Measurements from ENCODE around the gene ZDHHC14.

Gene ZDHHC14

GRCh38 chr6:157604816-157605215 lies 223.8 kb downstream of the ZDHHC14 start:
- FAIRE-seq = no peak

DNA sequence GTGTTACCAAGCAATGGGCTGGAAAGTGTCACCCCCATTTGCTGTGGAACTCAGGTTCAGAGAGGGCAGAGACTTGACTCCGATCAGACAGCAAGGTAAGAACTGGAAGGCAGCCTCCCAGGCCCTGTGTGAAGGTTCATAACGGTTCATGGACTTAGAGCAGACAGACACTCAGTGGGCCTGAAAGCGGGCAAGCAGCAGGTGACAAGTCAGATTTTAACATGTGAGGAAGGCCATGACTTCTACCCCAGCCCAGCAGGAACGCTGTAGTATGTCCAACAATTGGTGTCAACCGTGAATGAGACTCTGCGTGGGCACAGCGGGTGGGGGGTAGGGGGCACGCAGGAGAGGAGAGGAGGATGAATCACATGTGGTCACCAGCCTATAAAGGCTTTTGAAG lies 224.5 kb downstream of the ZDHHC14 start:
- no peak for FAIRE-seq

DNA sequence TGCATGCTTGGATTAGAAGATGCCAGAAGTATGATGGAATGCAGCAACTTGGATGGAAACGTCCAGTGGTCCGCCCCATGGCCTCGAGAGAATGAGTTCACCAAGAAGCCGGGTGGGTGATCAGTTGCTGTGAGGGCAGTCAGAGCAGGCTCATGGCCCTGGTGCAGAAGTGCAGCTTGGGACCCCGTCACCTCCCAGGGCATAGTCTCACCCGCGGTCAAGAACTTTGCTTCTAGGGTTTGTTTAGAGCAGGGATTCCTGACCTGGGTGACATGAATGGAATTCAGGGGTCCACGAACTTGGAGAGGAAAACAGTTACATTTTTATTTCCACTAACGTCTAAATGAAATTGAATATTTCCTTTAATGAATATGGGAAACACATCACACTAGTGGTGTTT lies 225.5 kb downstream of the ZDHHC14 start:
- FAIRE-seq = no peak

DNA sequence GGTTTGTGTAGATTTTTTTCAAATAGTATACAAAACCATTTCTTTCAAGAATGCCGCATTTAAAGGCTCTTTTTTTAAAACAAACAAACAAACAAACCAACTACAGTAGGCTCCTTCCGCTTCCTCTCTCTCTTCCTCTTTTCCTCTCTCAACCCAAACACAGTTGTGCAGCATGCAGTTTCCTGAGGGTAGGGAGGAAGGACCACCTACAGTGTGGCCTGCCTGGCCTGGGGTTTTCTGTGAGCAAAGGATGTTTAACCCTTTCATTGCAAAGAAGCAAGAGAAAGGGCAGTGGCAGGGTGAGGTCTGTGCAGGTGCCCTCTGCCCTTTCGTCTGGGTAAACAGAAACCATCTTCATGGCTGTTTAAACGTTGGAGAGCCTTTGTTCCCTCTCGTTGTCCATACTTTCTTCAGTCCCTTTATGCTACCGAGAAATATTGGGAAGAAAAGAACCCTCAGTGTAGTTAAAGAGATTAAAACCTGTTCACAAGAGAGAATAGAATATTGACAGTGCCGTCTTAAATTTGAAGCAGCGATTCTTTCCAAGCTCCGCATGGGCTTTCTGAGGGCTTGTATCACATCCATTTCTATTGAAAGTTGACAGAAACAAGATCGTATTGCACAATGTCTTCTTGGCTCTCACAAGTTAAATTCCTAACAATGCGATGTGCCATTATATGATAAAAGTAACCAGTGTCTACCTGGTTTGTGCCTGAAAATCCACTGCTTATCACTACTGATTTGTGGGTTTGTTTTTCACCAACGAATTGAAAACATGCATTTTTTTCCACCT lies 226.5 kb downstream of the ZDHHC14 start:
- no peak for FAIRE-seq

GRCh38 chr6:157608221-157609075 lies 227.5 kb downstream of the ZDHHC14 start:
- FAIRE-seq = no peak

- no peak for FAIRE-seq
Measured at GRCh38 chr6:157609117-157609516, 228.1 kb downstream of the ZDHHC14 start.

DNA sequence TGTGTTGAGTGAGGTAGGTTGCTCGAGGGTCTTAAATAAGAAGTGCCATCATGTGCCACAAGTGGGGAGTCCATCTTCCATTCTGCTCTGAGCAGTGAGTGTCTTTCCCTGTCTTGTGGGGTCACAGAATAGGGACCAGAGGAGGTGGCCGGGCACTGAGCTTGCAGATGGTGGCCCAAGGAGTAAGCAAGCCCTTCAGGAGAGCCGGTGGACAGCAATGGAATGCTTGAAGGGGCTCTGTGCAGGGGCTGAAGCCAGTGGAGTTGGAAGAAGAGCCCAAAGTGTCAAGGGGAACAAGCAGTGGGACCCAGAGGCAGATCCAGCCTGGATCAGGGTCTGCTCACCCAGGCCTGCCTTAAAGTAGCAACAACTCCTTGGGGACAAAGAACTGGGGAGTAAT lies 228.6 kb downstream of the ZDHHC14 start:
- no peak for FAIRE-seq

GRCh38 chr6:157610451-157610999 lies 229.5 kb downstream of the ZDHHC14 start:
- no peak for FAIRE-seq

DNA sequence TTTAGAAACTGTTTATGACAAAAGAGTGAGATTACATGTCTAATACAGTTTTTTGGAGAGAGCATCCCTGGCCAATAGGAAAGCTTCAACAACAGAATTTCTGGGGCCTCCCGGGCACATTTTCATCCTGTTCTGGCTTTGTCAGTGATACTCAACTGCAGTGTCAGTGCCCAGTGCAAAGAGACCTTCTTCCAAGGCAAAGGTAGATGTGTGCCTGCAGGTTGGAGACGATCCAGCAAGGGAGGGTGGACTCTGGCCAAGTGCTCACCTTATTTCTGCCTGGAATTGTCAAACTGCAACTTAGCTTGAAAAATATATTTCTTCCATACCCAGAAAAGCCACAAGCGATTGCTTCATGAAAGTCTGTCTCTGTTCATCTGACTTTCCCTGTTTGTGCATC lies 230.4 kb downstream of the ZDHHC14 start:
- FAIRE-seq = no peak

DNA sequence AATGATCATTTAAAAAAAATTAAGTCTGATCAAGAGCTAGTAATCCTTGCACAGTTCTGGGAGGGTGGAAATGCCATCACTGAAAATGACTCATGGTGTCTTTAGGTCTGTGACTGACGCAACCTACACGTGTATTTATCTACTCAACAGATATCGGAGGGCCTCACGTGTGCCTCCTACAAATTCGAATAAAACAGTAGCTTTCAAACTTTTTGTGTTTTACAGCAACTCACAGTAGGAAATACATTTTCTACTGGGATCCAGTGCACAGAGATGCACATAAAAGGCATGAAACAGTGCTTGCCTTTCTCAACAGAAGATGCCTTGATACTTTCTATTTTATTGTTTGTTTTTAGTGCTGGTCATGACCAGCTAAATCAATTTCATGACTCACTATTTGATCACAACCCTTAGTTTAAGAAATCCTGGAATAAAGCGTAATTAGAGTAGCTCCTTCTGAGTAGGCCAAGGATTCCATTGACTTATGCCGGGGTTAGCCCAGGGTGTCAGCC lies 232.1 kb downstream of the ZDHHC14 start:
- FAIRE-seq = no peak

DNA sequence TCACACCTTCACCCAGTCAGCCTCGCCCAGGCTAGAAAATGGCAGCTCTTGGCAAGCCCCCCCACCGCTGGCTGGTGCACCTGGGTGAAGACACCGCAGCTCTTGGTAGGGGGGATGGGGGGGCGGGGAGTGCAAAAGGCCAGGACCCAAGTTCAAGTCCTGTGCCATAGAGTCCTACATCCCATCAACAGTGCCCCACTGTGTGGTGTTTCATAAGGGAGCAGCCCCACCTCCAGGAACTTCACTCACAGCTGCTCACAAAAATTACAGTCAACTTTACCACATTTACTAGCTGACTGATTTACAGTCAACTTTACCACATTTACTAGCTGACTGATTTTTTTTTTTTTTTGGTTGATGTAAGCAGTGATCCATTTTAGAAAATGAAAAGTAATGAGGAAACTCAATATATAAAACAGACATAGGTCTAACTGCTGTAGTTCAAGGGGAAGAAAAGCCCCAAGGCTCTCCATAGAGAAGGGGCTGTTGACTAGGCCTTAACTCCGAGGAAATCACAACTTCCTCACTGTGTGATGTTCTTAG lies 233.1 kb downstream of the ZDHHC14 start:
- no peak for FAIRE-seq

DNA sequence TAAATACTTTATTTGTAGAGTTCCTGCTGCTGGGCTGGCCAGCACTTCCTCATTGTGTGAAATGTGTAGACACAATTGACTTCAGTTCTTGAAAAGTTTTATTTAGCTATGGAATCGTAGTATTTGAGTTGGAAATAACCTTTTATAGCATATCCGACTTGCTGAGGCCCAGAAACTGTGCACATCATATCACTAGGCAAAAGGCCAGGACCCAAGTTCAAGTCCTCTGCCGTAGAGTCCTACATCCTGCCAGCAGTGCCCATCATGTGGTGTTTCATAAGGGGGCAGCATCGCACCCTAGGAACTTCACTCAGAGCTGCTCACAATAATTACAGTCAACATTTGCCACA lies 234.4 kb downstream of the ZDHHC14 start:
- FAIRE-seq = no peak

DNA sequence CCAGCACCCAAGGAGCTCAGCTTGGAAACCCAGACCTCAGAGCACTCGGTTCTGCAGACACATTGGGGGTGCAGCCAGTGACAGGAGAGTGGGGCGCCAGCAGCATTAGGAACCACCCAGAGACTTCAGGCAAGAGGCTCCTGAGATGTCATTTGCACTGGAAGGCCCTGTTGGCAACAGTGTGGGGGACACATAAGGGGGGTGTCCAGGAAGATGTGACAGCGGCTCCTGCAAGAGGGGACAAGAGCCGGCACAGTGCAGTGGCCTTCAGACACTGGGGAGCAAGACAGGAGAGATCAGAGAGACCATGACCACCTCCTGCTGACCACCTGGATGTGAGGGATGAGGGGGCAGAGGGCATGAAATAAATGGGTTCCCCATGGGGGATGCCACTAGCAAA lies 235.0 kb downstream of the ZDHHC14 start:
- no peak for FAIRE-seq

DNA sequence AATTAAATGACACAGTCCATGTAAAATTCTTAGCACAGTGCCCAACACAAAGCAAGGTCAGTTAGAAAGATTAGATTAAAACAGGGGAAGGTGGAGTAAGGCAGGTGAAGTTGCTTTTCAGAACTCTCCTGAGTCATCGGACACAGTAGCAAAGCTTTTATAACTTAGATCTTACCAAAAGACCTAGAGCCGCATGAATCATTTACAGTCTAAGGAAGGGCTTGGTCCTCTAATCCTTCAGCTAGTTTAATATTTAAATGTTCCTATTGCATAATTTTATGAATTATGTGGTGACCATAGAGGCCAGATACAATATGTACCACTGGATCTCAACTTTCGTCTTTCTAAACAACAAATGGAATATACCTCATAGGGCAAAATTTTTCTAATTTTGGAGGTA lies 240.0 kb downstream of the ZDHHC14 start:
- FAIRE-seq = no peak

DNA sequence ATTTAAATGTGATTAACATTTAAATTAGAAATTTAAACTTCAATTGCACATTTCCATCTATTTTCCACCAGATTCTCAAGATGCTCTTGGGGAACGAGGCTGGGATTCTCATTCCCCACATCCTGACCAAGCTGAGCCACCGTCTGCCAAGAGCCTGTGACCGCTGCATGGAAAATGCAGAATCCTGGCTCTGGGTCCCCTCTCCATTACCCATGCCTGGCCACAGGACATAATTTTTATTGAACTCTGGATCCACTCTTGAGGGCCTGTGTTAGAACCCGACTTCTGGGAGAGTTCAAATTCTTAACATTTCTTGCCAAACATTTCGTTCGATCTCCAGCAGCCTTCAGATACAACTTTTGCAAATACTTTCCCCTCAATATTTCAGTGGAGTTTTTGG lies 240.4 kb downstream of the ZDHHC14 start:
- FAIRE-seq = no peak

DNA sequence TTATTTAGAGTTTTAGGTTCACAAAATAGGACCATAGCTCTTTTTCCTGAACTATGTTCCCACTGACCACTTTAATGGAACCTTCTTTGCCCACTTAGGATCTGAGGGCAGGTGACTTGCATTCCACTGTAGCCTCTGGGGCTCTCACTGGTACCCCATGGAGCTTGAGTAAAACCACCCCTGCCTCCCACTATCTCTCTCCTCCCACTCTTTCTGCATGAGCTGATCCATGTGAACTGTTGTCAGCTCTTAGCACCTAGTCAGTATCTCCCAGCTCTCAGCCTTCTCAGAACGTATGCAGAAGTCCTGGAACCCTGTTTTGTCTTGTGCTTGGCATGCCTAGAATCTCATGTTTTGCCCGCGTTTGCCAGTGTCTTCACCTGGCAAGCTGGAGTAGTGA lies 241.4 kb downstream of the ZDHHC14 start:
- FAIRE-seq = no peak

DNA sequence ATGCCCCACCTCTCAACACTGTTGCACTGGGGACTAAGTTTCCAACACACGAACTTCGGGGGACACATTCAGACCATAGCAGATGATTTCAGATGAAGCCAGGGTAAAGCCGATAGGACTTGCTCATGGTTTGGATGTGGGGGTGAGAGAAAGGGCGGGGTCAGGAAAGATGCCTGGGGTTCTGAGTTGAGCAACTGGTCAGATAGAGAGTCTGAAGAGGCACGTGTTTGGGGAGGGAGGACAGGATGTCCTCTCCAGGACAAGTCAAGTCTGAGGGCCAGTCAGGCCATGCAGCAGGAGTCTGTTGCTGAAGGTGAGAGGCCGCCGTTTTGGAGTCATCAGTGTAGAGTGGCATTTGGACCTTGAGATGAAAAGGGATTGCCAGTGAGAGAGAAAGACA lies 244.1 kb downstream of the ZDHHC14 start:
- FAIRE-seq = no peak

- no peak for FAIRE-seq
Measured at GRCh38 chr6:157625764-157626163, 244.8 kb downstream of the ZDHHC14 start.

DNA sequence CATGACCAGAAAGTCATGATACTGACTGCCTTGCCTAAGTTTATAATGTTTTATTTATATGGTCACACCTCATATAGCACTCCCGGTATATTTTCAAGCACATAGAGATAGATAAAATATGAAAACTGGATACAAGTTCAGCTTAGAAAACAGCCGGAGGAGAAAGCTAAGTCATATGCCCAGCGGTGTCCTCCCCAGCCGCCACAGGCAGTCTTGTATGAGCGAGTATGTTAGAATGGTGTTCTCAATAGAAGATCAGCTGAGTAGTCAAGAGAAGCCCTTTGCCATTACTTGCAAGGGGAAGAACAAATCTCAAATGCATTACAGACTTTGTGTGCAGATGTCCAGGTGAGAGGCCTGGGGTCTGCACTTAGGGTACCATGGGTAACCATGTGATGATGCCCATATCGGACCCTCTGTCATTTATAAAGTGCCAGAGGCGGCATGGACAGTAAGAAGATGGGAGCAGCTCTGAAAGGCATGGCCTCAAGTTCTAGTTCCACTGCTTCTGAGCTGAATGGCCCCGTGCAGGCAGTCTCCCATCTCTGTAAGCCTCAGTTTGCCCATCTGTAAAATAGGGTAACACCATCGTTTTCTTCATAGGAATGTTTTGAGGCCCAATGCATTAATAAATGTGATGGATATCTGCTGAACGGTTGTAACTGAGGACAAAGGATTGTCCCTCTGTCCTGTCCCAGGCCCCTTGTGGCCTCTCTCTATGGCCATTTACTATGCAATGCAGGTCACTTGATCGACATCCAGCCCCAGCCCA lies 246.4 kb downstream of the ZDHHC14 start:
- FAIRE-seq = no peak

DNA sequence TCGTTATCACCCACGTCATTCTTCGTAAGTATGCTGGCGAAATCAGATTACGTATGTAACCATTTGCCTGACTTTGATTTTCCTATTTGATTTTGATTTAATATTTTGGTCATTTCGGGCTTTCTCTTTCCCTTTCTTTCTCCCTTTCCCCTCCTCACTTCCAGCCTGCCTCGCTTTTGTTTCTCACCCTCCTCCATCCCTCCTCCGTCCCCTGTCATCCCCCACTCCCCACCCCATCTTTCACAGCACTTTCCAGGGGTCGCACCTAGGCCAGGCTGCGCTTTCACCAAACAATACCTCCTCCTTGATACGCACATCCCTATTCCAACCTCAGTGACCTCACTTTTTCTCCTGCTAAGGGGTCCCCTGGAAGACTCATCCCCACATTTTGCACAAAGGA lies 247.5 kb downstream of the ZDHHC14 start:
- FAIRE-seq = no peak

- FAIRE-seq = no peak
Measured at GRCh38 chr6:157629220-157629619, 248.2 kb downstream of the ZDHHC14 start.

DNA sequence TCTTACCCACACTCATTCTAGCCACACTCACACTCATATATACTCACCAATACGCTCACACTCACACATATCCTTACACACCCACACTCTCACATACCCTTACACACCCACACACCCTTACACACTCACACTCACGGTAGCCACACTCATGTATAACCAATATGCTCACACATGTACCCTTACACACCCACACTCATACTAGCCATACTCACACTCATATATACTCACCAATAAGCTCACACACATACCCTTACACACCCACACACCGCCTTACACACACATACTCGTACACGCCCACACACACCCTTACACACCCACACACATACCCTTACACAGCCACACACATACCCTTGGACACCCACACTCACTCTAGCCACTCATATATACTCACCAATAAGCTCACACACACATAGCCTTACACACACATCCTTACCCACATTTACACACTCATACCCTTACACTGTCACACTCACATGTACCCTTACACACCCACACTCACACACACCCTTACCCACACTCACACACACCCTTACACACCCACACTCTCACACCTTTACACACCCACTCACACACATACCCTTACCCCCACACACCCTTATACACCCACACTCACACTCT lies 249.6 kb downstream of the ZDHHC14 start:
- no peak for FAIRE-seq
